Posterior vena cava (tissue), 2 donors: ENCODE results near the gene TET2. TPM values are rescaled to one million over a fixed set of nuclear protein-coding genes. Genes with fewer than 3 reads are reported as not detected.

ENCODE experiments used
- DNase-seq: peaks from one replicate; pipeline ENCODE4 v3.0.0-alpha.2; 2020; ENCODE audit warnings: low spot score
- intact Hi-C, 2 donors: fragments of 100-400 bp; cut with DNase I; formaldehyde crosslinking; loops; one replicate each; pipeline versions ENCODE4 v1.14.1 to v1.14.2; 2022 to 2023
- total RNA-seq, 2 donors: library from RNA; stranded (reverse); fragmentation: NEBNext Ultra II Directional; extraction: Animal tissue kit (Norgen Biotek cat#: 25700); gene quantifications; one replicate each; pipeline ENCODE4 v1.2.1, GENCODE V29; 2021
- donor health status: DM: yes; HTN: yes; CAD: no.
- donor health status: DM: yes; HTN: yes; CAD: no.

The TET2 gene
- total RNA-seq, 2 donors from 2014 or later, result 21.3 to 25.9 TPM

- intact Hi-C loops, result no loop called here
- DNase-seq, result no peak
Observed at GRCh38 chr4:105137121-105137875, 9.4 kb upstream of the TET2 start.

DNA sequence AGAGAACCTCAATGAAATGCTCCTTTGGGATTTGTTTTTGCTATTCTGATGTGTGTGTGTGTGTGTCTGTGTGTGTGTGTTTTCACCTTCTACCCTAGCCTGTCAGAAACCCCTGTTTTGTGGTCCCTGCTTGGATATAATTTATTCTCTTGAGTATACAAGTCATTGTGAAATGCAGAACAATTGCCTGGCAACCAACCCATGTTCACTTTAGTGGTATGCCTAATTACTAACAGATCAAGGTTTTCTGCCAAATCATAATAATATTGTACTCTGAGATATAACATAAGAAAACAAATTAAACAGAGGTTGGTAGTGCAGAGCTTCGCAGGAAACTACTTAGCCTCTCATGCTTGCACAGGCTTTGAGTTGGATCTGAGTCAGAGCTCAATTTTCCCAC lies 7.0 kb upstream of the TET2 start:
- no peak for DNase-seq
- intact Hi-C loops, result no loop called here

DNA sequence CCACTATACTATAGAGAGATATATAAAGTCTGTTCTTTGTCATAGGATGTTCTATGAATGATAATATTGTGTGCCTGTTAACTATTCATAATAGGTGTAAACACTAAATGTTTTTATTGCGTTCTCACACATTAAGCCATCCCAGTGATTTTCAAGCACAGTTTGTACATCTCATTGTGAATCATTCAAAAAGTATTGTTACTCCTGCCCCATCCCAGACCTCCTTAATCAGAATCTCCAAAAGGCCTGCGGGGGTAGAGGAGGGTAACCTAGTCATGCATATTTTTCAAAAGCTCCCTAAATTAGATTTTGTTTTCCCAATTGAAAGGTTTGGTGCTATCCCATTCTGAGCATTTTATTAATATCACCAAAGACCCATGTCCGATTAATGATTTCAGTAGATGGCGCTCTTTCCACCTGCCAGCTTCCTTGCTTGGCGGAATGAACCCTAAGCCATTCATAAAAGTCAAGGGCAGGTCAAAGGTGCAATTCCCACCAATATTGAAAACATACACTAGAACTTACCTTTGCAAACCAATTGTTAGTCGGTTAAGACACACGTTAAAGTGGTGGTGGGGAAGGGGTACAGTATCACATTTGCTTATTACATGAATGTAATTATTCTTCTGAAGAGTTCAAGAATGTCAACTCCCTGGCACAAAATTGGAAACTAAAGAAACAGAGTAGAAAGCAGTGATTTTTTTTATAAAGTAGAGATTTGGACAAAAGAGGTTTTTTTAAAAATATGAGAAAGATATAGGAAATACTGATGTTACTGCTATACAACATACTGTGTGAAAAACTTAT lies 5.8 kb upstream of the TET2 start:
- intact Hi-C loops, result no loop called here
- no peak for DNase-seq

DNA sequence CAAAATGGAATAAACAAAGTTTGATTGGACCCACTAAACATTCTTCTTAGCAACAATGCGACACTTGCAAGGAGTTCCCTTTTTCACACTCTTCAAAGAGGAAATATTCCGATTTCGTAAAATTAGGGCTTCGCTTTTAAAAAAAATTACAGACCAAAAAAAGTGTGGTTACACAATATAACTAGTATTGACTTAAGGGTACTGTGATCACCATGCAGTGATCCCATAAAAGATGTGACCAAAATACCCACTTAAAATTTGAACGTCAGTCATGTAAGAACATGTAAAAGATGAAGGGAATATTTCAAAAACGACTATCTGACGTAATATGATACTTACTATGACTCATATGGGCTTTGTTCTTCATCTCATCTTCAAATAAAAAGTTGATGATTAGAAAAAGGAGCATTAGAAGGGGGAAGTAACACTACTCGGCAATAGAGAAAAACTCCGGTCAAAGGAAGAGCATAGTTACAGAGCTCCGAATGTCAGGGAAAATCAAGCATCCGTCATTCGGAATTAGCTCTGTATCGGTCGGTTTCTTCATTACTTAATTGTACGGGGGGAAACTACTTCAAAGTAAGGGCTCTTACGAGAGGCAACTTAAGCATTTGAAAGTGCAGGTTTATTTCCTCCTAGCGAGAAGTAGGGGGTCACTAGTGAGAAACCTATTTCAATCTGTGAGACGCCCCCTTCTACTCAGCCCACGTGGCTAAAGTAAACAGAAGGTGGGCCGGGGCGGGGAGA lies 1.3 kb upstream of the TET2 start:
- no peak for DNase-seq
- intact Hi-C loops, result loop anchor here in 1 of 2 donors (5.0 kb wide), 1 partner anchor 327 kb away; the partner anchor contains the start of gene PPA2

DNA sequence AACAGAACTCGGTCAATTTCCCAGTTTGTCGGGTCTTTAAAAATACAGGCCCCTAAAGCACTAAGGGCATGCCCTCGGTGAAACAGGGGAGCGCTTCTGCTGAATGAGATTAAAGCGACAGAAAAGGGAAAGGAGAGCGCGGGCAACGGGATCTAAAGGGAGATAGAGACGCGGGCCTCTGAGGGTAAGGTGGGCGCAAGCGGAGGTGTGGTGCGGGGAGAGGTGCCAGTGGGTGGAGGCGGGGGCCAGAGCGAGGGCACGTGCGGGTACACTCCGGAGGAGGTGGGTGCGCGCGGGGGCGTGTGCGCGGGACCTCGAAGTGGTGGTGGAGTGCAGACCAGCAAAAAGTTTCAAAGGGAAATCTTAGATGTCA lies 787 bp upstream of the TET2 start:
- intact Hi-C loops, result loop anchor here in 1 of 2 donors (5.0 kb wide), 1 partner anchor 326 kb away; the partner anchor contains the start of gene PPA2
- no peak for DNase-seq

- intact Hi-C loops, result loop anchor here in 1 of 2 donors (5.0 kb wide), 1 partner anchor 325 kb away; the partner anchor contains the start of gene PPA2
- DNase-seq, result no peak
Observed at GRCh38 chr4:105147016-105147552, 408 bp downstream of the TET2 start.

DNA sequence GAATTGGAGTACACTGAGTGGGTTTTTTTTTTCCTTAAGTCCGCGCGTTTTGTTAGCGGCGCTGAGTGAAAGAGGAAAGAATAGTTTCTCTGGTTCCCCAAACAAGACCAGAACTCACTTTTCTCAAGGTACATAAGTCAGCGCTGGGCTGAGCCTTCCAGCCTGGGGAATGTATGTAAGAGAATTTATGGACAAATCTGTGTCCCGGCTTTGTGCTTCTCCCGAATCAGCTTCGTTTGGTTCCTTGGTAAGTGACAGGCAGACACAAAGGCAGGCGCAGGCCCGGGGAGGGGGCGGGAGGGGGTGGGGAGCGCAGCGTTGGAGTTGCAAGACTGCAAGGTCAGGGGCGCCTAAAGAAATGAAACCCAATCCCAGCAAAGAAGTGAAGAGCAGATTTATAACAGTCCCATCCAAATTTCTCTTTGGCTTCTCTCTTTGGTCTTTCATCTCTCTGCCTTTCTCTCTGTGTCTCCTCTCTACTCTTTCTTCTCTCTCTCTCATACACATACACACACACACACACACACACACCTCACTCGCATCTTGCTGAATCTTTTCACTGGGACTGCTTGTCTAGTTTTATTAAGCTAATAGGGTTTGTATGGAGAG lies 981 bp downstream of the TET2 start:
- DNase-seq, result no peak
- intact Hi-C loops, result loop anchor here in 1 of 2 donors (5.0 kb wide), 1 partner anchor 325 kb away; the partner anchor contains the start of gene PPA2

GRCh38 chr4:105148356-105148755 lies 1.7 kb downstream of the TET2 start:
- intact Hi-C loops, result loop anchor here in 1 of 2 donors (5.0 kb wide), 1 partner anchor 324 kb away; the partner anchor contains the start of gene PPA2

GRCh38 chr4:105148776-105149175 lies 2.1 kb downstream of the TET2 start:
- intact Hi-C loops, result loop anchor here in 1 of 2 donors (5.0 kb wide), 1 partner anchor 324 kb away; the partner anchor contains the start of gene PPA2
- no peak for DNase-seq

More at GRCh38 chr4:105148356-105148755, 1.7 kb downstream of the TET2 start:
- DNase-seq, result no peak

- intact Hi-C loops, result loop anchor here in 1 of 2 donors (5.0 kb wide), 1 partner anchor 323 kb away; the partner anchor contains the start of gene PPA2
- no peak for DNase-seq
Observed at GRCh38 chr4:105149771-105150170, 3.1 kb downstream of the TET2 start.

- no peak for DNase-seq
- intact Hi-C loops, result no loop called here
Observed at GRCh38 chr4:105150503-105150902, 3.8 kb downstream of the TET2 start.

GRCh38 chr4:105153749-105154148 lies 7.1 kb downstream of the TET2 start:
- intact Hi-C loops, result no loop called here
- no peak for DNase-seq

DNA sequence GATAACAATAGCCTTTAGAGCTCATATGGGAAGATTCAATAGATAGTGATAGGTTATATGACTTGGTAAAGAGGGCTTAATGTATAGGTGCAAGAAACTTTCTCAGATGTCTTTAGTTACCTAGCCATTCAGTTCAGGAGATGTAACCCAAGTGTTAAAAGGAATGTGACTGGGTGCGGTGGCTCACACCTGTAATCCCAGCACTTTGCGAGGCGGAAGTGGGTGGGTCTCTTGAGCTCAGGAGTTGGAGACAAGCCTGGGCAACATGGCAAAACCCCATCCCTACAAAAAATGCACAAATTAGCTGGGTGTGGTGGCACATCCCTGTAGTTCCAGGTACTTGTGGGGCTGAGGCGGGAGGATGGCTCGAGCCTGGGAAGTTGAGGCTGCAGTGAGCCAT lies 7.9 kb downstream of the TET2 start:
- intact Hi-C loops, result no loop called here
- no peak for DNase-seq

- DNase-seq, result no peak
- intact Hi-C loops, result no loop called here
Observed at GRCh38 chr4:105155426-105155825, 8.8 kb downstream of the TET2 start.

GRCh38 chr4:105158837-105159236 lies 12.2 kb downstream of the TET2 start:
- DNase-seq, result no peak
- intact Hi-C loops, result no loop called here

DNA sequence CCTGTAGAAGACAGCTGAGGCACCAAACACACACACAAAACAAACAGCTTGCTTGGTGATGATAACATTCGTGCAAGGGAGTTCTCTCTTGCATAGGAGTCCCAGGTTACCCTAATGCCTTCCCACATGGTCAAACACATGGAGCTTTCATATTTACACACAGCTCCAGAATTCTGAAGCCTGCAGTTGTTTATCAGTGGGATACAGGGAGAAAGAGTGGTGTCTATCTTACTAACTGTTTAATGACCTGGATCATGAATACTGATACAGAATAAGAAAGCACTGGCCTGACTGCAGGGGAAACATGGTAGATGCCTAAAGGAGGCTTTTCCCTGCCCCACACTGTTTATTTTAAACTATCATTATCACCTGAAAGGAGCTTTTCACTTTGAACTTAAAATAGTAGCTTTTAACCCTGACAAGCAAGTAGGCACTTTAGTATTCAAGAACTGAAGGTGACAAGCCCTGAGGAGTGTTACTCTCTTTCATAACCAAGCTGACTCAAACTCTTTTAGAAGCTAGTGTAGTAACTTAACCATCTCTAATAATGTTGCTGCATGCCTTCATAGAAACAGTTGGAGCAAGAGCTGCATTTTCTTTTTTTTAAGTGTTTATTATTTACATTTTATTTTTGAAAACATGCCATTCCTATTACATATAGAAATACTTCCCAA lies 15.6 kb downstream of the TET2 start:
- DNase-seq, result no peak
- intact Hi-C loops, result no loop called here

DNA sequence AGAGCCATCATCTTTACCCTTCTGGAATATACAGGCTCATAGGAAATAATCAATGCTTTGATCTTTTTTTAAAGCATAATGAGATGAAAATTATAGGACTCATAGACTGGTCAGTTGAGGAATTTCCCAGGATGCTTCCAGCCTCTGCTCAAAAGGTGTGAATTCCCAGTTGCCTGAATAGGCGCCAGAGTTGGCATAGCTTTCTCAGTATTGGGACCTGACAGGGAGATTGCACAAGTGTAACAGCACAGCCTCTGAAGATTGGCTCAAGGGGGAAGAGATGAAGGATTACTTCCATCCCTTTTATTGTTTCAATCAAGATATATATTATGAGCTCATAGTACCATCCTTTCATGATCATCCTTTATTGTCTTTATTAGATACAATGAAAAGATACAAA lies 17.9 kb downstream of the TET2 start:
- intact Hi-C loops, result no loop called here
- DNase-seq, result no peak

- intact Hi-C loops, result no loop called here
- no peak for DNase-seq
Observed at GRCh38 chr4:105166066-105166465, 19.4 kb downstream of the TET2 start.
